ENCODE measurements around the gene RAN. TPM values are rescaled to one million over a fixed set of nuclear protein-coding genes. Genes with fewer than 3 reads are reported as not detected.

The RAN gene
- total and polyA plus RNA-seq, 9 of the 15 experiments (the other 6 are each of a cell fraction or from before 2014, with no cell fraction given): 1,687 to 3,820 (median 2,300) TPM

DNA sequence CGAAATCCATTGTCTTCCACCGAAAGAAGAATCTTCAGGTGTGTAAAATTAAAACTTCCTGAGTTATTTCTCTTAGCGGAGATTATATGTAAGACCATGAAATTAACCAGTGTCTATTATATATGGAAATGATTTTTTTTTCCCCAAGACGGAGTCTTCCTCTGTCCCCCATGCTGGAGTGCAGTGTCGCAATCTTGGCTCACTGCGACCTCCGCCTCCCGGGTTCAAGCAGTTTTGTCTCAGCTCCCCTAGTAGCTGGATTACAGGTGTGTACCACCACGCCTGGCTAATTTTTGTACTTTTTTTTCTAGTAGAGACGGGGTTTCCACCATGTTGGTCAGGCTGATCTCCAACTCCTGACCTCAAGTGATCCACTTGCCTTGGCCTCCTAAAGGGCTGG, 2.8 kb downstream of the RAN start:
- Histone ChIP-seq H3K27ac (ENCODE audit: extremely low read depth, low read depth, low read length) (peak overlapping the region; percentile 27; the same call in 2 of the 3 replicates), H3K79me2 (ENCODE audit: control insufficient read depth, insufficient read depth, low read length) (peaks cover 51% of the 10 kb centered on the region), H3K9me3 (replicated peaks; ENCODE audit: control insufficient read depth, insufficient read depth, low read depth, low read length) (no peaks in the 10 kb centered on the region), H3K4me2 (ENCODE audit: insufficient read depth, low read length) (peak overlapping the region; percentile 96), H3K4me3 (peak overlapping the region; percentile 81; the same call in 1 of the 2 replicates), H4K20me1 (replicated peaks; ENCODE audit: control insufficient read depth, insufficient read depth, low read length) (peaks cover 8% of the 10 kb centered on the region), H3K27me3 (ENCODE audit: control insufficient read depth in 2 of 2, insufficient read depth in 2 of 2, low read length in 2 of 2) (no peaks in the 10 kb centered on the region), H3K9ac (ENCODE audit: insufficient read depth in 1 of 2, low read depth in 2 of 2, low read length in 2 of 2) (peak overlapping the region; percentile 74 to 97; a peak in 3 of 4 replicates), H3K36me3 (ENCODE audit: control insufficient read depth, insufficient read depth, low read length) (peaks cover 51% of the 10 kb centered on the region), H3K4me1 (replicated peaks in 1 of 2; ENCODE audit: control insufficient read depth in 2 of 2, insufficient read depth in 2 of 2, low read length in 2 of 2) (peaks cover 34 to 36% of the 10 kb centered on the region in 2 experiments; a peak in 4 of 5 replicates), H3K9me1 (ENCODE audit: control insufficient read depth, insufficient read depth, low read length) (no peaks in the 10 kb centered on the region), H2AFZ (ENCODE audit: low read depth, low read length) (no peak overlapping the region)
- no peak for ATAC-seq
- in situ Hi-C loops (cut with MboI): no loop called here
- ChIA-PET POLR2A (interaction anchor here (1.3 to 1.9 kb wide), 2 partner anchors 11 to 17 kb away, joined by 3 to 7 read pairs; no protein-coding TSS in a partner anchor), CTCF (ENCODE audit: low intra/inter-chr PET ratio) (no interaction called here)
- no peak for FAIRE-seq
- no TSS peak for BruUV-seq (replicated peaks)
- WGBS (ENCODE audit: insufficient coverage, low coverage, missing lambda C conversion rate): 79% methylated on average over 10 of the region's 10 CpGs
- TF ChIP-seq CEBPB (tag; IDR thresholded peaks at IDR 0.05): peak; percentile 85
- TF ChIP-seq RBM15 (IDR thresholded peaks at IDR 0.05; ENCODE audit: insufficient read depth, low read length): no peak
- TF ChIP-seq SUPT5H (IDR thresholded peaks at IDR 0.05): 0 out of 2 replicates have a peak, but pooled peaks have one; percentile 39
- peak; percentile 58; the same call in 1 of the 2 replicates for TF ChIP-seq POLR2A (conservative IDR thresholded peaks at IDR 0.05)
- TF ChIP-seq CEBPG (CRISPR knock-in tag; IDR thresholded peaks at IDR 0.05): no peak
- peak in 1 of 2 experiments; percentile 29; a peak in 1 of 4 replicates for TF ChIP-seq CEBPG (tag; conservative IDR thresholded peaks at IDR 0.05 in 1 of 2, IDR thresholded peaks at IDR 0.05 in 1 of 2)
- no peak for TF ChIP-seq ZNF551 (CRISPR knock-in tag; IDR thresholded peaks at IDR 0.05)
- DNase-seq (ENCODE audit: extremely low read depth in 1 of 4, low spot score in 3 of 4): no peak
- intact Hi-C loops (cut with micrococcal nuclease): no loop called here

Data from K562 (cell line).